GM21360 (cell line): ENCODE measurements around the gene PRAC1.
"Not testable (repeated sequence)": the region's sequence is repeated elsewhere in the genome, so short reads cannot be mapped to it uniquely, and the experiment has no call there.

Source experiments
- ATAC-seq: cut with Tn5 transposase; IDR thresholded peaks from one replicate; pipeline ENCODE4 v1.9.1; 2021; ENCODE audit warnings: mild to moderate bottlenecking, moderate library complexity; ENCODE audit not compliant: unreplicated experiment

The PRAC1 gene

DNA sequence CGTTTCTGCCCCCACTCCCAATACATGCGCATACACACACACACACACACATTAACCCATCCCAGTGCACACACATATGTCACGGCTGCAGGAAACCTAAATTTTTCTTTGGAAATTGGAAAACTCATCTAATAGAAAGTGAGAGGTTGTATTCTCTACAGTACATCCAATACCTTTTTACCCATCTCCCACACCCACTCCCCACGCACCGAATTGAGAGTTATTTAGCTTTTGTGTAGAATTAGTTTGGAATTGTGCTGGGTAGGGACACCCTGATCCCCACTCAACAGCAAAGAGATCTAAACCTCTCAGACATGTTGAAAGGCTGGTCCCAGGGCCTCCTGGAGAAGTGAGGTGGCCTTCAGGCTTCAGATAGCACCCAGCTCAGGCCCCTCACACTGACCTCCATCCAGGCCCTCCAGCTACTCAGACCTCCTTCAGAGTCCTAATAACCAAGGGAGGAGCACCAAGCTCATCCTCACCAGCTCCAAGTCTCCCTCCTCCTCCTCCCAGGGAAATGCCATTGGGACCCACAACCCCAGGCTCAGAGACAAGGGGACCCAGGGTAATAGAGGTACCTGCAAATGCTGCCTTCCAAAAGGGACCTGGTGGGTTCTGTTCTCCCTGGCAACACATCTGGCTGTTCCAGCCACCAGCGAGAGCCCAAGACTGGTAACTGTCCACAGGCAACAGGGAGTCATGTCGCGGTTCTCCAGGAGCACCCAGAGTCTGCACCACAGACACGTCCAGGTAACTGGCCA, 5.3 kb upstream of the PRAC1 start:
- no peak for ATAC-seq

DNA sequence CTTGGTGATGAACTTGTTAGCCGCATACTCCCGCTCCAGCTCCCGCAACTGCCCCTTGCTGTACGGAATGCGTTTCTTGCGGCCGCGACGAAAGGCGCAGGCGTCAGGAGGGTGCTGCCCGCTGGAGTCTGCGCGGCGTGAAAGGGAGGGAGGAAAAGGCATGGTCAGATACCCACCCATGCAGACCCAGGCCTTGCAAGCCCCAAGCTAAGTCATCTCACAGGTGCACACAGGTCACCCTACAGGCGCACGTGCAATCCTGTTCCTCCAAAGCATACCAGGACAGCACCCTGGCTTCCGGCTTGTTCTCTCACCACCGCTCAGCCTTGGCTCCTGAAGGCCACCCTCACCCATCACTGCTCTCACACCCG, 4.6 kb upstream of the PRAC1 start:
- no peak for ATAC-seq

DNA sequence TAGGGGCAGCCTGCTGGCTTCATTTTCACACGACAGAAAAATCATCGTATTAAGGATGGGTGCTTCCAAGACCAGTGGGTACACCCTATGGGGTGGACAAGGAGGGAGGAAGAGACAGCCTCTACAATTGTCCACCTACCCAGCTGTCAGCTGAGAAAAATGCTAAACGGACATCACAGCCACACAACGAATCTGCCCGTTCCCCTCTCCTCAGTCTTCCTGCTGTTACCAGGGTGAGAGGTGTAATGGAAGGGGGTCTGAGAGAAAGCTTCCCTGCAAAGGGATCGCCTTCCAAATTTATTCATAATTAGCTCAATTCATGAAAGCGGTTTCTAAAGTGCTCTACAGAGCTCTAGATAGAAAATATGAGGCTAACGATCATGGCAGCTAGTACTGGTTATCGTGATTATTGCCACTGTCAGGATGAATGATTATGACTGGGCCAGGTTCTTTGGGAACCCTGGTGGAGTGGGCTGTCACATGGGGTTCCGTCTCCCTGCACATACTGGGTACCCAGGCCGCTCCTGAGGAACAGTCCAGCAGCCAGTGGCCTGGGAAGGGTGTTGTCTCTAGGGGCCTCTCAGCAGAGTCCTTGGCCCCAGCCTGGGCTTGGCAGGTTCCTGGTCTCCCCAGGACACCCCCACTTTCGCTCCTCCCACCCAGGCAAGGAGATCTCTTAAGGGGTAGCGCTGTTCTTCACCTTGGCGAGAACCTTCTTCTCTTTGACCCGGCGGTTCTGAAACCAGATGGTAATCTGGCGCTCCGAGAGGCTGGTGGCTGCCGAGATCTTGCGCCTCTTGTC, 4.0 kb upstream of the PRAC1 start:
- no peak for ATAC-seq

DNA sequence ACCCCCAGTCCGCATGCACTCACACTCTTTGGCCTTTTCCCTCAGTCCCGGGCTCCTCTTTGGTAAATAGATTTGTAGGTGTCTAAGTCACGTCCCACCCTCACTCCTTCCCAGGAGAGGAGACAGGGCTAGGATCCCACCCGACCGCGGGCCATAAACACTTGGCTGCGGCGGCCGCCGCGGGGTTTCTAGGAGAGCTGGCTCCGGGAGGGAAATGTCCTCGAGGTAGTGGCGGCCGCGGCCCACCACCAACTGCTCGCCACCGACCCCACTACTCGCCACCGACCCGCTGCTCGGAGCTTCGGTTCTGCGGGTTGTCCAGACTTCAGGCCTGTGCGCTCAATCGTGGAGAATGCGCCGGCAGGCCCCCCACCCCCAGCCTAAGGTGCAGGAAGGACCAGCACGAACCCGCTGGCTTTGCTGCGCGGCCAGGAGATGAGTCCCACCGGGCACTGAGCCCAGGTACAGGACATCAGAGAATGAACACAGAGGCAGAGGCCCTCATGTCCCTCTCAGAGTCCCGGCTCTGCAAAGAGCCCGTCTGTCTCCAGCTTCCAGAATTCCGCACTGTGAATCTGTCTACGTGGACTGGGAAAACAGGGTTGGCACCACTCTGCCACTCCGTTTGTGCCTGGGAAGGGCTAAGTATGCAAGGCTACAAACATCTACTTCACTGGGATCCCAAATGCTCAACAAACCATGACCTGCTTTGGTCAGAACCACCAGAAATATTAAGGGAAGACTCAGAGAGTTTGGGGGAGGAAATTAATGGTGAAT, 3.2 kb upstream of the PRAC1 start:
- no peak for ATAC-seq

DNA sequence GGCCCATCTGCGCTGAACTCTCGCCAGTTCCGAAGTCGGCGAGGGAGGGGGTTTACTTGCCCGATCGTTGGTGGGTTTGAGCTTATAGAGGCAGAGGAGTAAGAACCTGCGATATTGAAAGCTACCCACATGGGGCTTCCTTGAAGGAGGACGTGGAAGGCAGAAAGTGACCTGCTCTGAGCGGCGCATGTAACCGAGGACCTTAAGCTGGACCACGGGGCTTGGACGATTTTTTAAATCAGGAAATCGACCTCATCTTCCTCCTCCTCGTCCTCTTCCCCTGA, 2.6 kb upstream of the PRAC1 start:
- ATAC-seq = no peak

DNA sequence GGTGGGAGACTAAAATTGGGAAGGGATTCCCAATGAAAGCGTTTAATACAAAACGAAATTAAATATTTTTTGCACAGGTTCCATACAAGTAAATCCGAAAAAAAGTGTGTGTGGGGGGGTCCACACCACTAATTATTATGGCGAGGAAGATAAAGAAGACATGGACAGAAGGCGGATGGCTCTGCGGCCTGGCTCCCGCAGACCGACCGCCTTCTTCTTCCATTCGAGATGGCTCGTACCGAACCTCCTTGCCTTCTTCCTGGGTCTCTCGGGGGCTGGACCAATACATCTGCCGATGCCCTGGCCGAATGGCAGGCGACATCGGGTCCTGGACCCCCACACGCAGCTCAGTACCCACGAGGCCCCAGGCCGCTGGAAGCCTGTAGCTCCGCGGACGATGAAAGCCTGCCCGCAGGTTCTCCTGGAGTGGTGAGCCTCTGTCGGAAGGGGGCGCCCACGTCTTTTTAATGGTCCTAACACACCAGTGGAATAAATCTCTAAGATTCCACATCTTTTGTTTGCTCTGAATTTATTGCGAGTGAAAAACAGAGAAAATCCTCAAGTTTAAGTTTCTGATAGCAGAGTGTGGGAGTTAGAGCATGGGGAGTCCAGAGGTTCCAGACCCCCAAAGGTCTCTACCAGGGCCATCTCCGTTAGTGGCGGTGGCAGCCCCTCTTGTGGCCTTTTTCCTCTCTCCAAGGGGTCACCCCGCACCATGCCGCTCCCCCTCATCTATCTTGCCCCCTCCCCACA, 2.1 kb upstream of the PRAC1 start:
- ATAC-seq = no peak

DNA sequence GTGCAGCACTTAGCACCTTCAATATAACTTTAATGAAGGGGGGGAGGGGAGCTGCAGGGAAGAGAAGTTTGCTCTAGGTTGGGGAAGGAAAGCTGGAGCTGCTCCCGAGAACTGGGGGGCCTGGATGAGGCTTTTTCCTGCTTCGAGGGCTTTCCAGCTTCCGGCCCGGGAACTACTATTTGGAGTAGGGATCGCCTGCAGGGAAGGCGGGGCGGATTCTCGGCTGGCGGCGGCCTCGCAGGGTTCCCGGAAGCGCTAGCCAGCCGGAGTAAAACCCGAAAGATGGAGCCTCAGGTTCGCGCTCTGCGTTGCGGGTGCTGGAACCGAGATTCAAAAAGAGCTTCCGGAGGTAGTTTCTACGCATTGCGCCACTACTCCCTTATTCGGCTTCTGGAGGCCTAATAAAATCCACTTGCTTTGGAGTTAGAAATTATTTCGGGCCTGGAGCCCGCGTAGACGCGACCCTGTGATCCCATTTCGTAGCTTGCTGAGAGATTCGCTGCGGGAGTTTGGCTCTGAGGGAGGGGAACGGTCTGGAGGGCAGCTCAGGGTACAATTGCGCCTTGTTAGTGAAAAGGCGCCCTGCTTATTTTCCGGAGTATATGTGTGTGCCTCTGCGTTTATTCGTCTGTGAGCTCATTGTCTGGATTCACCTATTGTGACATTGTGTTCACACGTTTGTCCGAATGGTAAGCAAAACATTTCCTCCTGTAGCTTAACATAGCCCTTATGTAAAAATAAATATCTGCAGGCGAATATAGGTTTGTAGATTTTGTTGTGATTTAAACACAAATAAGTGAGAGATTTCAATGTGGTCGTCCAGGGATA, 1.3 kb upstream of the PRAC1 start:
- ATAC-seq = no peak

DNA sequence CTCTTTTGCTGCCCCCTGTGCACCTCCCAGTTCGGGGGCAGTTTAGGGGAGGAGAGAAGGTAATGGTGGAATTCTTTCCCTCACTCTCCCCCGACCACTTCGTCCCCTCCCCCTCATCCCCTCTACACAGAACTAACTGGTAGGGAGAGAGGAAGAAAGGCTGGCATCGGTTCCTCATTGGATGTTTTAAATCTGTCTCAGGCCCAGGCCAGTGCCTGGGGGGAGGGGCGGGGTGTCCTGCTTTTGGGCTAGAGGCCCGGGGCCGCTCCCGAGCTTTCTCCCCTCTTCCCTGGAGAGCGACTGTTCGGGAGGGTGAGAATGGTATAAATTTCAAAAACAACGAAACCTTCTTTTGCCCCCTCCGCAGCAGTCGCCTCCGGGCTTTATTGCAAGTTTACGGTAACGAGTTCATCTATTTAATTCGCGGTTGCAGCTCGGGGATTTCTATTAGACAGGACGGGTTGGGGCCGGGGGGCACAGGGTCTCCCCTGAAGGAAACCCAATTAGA, 651 bp upstream of the PRAC1 start, which contains the start of gene PRAC2:
Gene PRAC2, plus strand, starts transcription at position 271 of the 508 bp plus-strand sequence. CDS start 1,226 bp downstream, outside the sequence.
- no peak for ATAC-seq

DNA sequence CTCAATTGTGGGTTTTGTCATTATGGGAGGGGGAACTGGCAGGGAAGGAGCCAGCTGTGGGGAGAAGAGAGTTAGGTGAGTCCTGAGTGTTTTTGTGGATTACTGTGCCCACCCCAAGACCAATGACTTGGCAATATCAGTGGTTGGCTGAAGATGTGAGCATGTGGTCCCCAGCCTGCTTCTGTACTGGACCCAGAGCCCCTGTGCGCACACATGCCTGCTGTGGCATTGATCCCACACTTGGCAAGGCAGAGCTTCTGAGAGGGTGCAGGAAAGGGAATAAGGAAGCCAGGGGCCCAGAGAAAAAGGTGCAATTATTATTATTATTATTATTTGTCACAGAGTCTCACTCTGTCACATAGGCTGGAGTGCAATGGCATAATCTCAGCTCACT, 1.3 kb downstream of the PRAC1 start:
- ATAC-seq = no peak

DNA sequence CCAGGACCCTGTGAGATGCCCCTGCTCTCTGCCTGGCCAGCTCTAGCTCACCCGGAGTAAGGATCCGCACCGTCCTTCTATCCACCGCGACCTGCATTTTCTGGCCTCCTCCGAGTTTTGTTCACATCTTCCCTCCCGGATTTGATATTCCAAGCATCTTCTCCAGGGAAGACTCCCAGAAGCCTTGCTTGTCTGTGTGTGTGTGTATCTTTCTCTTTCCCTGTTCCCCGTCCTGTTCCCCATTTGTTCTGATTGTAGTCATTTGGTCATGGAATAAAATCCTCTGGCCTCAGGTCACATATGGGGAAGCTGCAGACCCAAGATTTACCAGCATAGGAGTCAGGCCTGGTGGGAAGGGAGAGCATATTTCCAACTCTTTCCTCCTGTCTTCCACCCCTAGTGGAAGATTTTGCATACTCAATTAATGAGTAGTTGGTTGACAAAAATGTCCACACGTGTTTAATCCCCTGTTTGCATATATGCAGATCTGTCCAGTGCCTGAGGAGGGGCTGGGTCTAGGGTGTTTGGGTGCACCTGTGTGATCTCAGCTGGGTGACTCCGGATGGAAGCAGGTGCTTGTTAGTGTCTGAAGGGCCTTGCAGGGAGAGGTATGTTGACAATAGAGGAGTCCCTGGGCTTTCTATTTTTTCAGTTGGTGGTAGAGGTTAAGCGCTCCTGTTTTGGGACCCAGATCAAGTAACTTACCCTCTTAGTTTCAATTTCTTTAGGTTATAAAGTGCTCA, 1.9 kb downstream of the PRAC1 start:
- no peak for ATAC-seq

DNA sequence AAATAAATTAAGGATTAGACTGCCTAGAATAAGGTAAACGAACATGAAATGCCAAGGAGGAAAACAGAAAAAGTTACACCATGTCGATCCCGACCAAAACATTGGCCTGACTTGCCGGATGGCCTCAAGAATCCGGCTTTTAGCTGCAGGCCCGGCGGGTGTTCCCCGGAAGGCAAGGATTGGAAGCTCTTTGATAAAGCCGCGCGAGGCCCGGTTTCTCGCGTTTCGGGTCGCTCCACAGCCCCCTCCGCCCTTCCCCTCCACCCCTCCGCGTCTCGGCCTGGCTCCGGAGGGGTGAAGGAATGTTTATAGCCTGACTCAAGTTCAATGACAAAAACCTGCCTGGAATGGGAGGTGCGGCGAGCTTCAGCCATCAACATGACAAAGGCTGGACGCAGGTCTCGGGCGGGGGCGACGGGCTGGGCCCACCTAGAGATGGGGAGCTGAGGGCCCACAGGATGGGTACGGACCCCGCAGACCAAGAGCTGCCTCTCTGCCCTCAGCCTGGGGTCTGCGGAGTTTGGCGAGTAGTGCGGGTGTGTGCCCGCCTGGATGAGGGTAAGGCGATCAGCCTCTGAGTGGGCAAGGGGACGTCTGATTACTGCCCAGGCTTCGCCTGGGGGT, 2.6 kb downstream of the PRAC1 start:
- no peak for ATAC-seq

DNA sequence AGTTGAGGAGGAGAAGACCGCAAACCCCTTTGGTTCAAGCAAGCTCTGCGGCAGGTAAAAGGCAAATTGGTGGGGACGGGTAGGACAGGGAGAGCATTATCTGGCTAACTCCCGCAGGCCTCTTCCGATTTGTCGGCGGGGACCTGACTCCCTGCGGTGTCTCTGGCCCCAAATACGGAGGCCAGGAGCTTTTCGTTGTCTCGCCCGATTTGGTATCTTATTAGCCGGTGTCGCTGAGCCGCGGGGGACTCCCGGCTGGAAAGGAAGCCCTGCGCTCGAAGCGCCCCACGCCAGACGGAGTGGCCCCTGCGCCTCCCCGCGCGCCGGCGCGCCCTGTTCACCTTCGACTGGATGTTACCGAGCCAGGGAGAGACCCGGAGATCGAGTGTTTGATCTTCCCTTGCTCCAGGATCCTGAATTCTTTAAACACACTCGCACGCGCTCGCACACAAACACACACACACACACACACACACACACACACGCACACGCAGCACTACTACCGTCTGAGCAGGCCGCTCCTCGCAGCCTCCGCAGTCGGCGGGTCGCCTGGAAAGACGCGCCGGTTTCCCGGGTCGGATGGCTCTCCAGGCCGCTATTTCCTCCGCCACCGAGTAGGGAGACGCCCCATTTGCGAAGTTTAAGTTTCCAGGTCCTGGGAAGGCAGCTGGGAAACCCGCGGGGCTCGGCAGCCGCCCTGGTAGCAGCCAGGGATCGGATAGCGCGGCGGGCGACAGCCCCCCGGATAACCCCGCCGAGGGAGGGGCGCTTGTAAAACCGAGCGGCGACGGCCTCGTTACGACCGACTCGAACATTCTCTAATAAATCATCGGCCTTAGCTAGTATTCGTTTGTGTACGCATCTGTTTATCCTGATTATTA, 3.3 kb downstream of the PRAC1 start:
- ATAC-seq = no peak

DNA sequence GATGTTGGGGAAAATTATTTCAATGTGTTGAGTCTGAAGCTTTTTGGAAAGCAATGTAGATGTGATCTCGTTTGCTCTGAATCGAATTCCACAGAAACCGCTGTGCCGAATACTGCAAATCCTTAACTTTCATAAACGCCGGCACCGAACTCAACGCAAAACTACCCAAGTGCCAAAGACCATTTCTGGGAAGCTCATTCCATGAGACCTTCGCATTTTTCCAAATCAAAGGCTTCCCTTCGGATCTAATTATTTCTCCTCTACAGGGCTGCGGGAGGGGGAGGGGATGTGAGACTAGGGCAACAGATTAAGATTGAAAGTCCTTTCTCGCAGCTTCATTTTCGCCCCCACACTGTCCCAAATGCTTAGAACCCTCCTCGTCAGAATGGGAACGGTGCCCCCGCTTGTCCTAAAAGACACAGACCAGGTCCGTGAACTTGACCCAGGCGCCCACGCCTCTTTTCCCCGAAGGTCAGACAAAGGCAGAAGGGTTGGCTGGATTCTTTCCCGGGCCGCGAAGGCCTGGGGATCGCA, 4.0 kb downstream of the PRAC1 start:
- ATAC-seq = no peak

DNA sequence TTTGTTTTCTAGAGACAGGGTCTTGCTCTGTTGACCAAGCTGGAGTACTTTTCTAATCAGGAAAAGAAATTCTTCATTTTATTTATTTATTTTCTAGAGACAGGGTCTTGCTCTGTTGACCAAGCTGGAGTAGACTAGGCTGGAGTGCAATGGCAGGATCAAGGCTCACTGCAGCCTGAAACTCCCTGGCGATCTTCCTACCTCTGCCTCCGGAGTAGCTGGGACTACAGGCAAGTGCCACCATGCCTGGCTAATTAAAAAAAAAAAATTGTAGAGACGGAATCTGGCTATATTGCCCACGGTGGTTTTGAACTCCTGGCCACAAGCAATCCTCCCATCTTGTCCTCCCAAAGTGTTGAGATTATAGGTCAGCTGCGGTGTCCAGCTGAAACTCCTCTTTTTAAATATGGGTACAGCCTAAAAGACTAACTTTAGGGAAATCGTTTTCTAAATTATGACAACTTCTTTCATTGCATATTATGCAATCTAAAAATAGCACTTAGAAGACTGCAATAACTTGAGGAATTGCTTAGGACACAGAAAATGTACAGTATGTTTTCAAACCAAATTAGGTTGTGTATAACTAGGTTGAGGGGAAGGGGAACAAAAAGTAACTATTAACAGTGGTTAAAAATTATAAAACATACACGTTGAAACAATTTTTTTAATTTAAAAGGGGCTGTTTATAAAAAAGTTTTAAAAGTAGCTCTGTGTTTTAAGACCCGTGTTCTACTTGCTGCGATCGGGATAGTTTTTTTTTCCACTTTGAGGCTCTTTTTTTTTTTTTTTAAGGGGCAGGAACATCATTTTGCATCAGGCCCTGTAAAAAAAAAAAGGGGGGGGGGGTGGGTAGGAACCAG, 4.7 kb downstream of the PRAC1 start:
- no peak for ATAC-seq

DNA sequence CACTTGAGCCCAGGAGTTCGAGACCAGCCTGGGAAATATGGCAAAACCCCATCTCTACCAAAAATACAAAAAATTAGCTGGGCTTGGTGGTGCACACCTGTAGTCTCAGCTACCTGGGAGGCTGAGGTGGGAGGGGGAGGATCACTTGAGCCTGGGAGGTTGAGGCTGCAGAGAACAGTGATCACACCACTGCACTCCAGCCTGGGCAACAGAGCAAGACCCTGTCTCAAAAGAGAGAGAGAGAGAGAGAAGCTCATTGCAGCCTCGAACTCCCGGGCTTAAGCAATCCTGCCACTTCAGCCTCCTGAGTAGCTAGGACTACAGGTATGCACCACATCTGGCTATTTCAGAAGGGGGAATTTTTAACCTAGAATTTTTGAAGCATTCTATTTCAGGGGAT, 5.8 kb downstream of the PRAC1 start:
- ATAC-seq = not testable (repeated sequence)

DNA sequence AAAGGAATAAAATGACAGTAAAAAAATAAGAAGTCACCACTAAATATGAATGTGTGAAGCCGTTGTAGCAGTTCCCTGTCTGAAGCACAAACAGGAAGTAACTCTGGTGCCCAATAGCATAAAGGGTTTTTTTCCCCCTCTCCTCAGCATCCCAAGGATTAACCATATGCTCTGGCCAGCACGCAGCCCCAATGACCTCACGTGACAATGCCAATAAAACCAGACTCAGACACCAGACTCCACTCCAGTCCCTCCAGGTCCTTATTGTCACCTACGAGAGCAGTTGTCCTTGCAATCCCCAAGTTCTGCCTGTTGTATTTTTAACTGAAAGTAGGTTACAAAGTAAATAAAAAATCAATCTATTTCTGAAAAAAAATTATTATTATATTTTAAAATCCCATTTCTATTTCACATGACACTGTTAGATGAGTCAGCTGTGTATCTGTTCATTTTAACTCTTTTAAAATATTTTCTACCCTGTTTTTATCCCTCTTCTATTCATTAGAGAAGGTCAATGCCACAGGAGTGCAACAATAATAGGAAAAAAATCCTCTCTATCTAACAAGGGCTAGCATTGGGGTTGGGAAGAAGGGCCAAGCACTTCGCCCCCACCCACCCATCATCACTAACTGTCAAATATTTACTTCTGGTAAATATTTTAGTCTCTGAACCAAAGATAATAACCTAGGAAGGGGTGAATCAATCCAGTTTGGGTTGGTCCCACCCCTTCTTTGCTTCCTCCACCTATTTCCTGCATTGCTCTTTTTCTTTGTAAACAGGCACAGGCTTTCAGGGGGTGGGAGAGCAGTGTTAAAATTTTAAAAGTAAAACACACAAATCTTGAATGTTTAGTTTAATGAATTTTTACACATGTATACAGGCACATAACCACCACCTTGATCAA, 6.6 kb downstream of the PRAC1 start:
- ATAC-seq = no peak
